Vagina (tissue), 2 donors: ENCODE measurements around the gene AHI1.

ENCODE experiments used
- POLR2A ChIP-seq, 2 donors: fragments of 450-650 bp; IDR thresholded peaks; one replicate each; pipeline ENCODE4 v1.6.1; 2017; ENCODE audit warnings: antibody characterized with exemption in 2 of 2, mild to moderate bottlenecking in 2 of 2, moderate library complexity in 2 of 2
- TF ChIP-seq, protein P1 (sequence below), 3 experiments: fragments of 450-650 bp in 2 of 3; fragments of 200-600 bp in 1 of 3; sonication (generic) in 1 of 3; IDR thresholded peaks; one replicate each; pipeline ENCODE4 v1.5.1; 2017 to 2019; ENCODE audit warnings: antibody characterized with exemption in 3 of 3, mild to moderate bottlenecking in 2 of 3, moderate library complexity in 2 of 3

DNA sequence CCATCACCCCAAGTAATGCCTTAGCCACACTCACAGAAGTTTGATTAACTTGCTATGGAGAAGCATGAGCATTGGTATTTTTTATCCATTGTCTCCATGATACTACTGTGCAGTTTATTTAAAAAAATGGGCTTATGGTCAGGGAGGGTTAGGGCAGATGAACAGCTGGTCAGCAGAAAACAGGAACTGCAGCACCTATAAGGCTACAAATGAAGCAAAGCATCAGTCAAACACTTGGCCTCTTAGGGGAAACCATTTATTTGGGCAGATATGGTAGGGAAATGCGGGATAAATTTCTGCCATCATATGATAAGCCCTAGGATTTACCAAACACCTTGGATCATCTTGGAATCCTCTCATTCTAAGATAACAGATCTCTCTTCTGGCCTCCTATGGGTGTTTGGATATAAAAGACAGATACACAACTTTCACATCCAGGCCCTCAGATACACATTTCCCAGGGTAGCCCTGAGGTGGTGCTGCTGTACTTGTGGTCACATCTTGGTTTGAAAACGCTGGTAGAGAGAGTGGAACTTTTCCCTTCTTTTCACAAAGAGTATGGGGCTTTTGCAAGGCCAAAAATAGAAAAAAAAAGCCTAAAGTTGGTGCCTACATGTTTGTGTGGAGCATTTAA lies 42.8 kb upstream of the AHI1 start:
- no peak for TF ChIP-seq POLR2A (IDR thresholded peaks at IDR 0.05)
- TF ChIP-seq, protein P1, sequence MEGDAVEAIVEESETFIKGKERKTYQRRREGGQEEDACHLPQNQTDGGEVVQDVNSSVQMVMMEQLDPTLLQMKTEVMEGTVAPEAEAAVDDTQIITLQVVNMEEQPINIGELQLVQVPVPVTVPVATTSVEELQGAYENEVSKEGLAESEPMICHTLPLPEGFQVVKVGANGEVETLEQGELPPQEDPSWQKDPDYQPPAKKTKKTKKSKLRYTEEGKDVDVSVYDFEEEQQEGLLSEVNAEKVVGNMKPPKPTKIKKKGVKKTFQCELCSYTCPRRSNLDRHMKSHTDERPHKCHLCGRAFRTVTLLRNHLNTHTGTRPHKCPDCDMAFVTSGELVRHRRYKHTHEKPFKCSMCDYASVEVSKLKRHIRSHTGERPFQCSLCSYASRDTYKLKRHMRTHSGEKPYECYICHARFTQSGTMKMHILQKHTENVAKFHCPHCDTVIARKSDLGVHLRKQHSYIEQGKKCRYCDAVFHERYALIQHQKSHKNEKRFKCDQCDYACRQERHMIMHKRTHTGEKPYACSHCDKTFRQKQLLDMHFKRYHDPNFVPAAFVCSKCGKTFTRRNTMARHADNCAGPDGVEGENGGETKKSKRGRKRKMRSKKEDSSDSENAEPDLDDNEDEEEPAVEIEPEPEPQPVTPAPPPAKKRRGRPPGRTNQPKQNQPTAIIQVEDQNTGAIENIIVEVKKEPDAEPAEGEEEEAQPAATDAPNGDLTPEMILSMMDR (IDR thresholded peaks at IDR 0.05), result no peak
